Prostate gland (tissue), 2 donors: Measurements from ENCODE around the gene CABP2.

Source experiments
- CTCF ChIP-seq, 4 experiments: fragments of 200-600 bp in 2 of 4; fragments of 450-650 bp in 2 of 4; sonication (generic) in 2 of 4; IDR thresholded peaks; 1 replicate in 3 of 4; 2 replicates in 1 of 4; pipeline ENCODE4 v1.5.1; 2016 to 2019; ENCODE audit warnings: antibody characterized with exemption in 4 of 4, mild to moderate bottlenecking in 2 of 4, moderate library complexity in 2 of 4
- POLR2AphosphoS5 ChIP-seq: sonication (generic); formaldehyde crosslinking; IDR thresholded peaks from one replicate; pipeline ENCODE4 v1.6.1; 2017; ENCODE audit warnings: antibody characterized with exemption

DNA sequence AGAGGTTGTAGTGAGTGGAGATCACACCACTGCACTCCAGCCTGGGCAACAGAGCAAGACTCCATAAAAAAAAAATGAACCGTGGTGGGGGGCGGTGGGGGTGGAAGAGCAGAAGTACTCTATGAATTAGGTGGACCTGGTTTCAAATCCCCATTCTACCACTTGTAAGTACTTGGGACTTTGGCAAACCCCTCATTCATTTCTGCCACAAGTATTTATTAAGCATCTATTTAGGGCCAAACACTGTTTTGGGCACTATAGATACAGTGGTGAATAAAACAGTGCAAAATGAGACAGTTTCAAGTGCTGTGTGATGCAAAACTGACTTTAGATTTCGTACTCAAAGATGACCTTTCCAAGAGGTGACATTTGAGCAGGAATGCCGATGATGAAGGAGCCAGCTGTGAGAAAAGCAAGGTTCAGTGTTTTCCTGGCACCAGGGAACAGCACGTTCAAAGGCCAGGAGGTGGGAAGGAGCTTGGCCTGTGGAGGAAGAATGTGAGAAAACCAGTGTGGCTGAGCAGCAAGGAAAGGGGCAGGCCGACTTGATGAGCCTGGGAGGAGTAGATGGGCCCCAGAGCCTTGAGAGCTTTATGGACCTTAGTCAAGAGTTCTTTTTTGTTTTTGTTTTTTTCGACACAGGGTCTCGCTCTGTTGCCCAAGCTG, 52.8 kb downstream of the CABP2 start:
- TF ChIP-seq CTCF (IDR thresholded peaks at IDR 0.05) (no peak), POLR2AphosphoS5 (no peak)
